Osteoblast (primary cell): ENCODE measurements around the gene R3HDM2. TPM values are rescaled to one million over a fixed set of nuclear protein-coding genes. Genes with fewer than 3 reads are reported as not detected.
"Not testable (repeated sequence)": the region's sequence is repeated elsewhere in the genome, so short reads cannot be mapped to it uniquely, and the experiment has no call there.

Experiments
- DNase-seq: peaks from one replicate; pipeline ENCODE4 v3.0.0; 2011; ENCODE audit warnings: low spot score, mixed read lengths; ENCODE audit not compliant: insufficient read length; ENCODE audit errors: missing footprints
- H2AFZ ChIP-seq: 2 replicates; pipeline ENCODE4 v1.6.0; 2011; ENCODE audit warnings: mild to moderate bottlenecking, low read length
- H3K27ac ChIP-seq: 2 replicates; pipeline ENCODE4 v1.5.1; 2011; ENCODE audit warnings: mild to moderate bottlenecking, low read depth, low read length, moderate library complexity
- H3K27me3 ChIP-seq: 2 replicates; pipeline ENCODE4 v1.6.0; 2012; ENCODE audit warnings: mild to moderate bottlenecking, control low read depth, inconsistent platforms, low read length, moderate library complexity; ENCODE audit not compliant: insufficient read depth
- H3K36me3 ChIP-seq: 2 replicates; pipeline ENCODE4 v1.5.1; 2011; ENCODE audit warnings: mild to moderate bottlenecking, low read length, control low read depth, moderate library complexity; ENCODE audit not compliant: insufficient read depth
- H3K4me1 ChIP-seq: 2 replicates; pipeline ENCODE4 v1.5.1; 2011; ENCODE audit warnings: mild to moderate bottlenecking, low read length, control low read depth, moderate library complexity; ENCODE audit not compliant: insufficient read depth
- H3K4me2 ChIP-seq: 2 replicates; pipeline ENCODE4 v1.6.0; 2011; ENCODE audit warnings: mild to moderate bottlenecking, low read length; ENCODE audit not compliant: insufficient read depth
- H3K4me3 ChIP-seq: fragments of 200-600 bp; sonication (generic); 3 replicates; pipeline ENCODE4 v1.5.1; 2012; ENCODE audit warnings: mild to moderate bottlenecking, low read length, inconsistent platforms; ENCODE audit not compliant: insufficient read depth
- H3K79me2 ChIP-seq: 2 replicates; pipeline ENCODE4 v1.6.0; 2012; ENCODE audit warnings: mild to moderate bottlenecking, low read length, control low read depth, inconsistent platforms; ENCODE audit not compliant: insufficient read depth
- H3K9me3 ChIP-seq: 2 replicates; pipeline ENCODE4 v1.5.1; 2011; ENCODE audit warnings: low read depth, low read length, control low read depth
- H4K20me1 ChIP-seq: 2 replicates; pipeline ENCODE4 v1.6.0; 2012; ENCODE audit warnings: mild to moderate bottlenecking, low read length, control low read depth; ENCODE audit not compliant: insufficient read depth
- CTCF ChIP-seq: IDR thresholded peaks from 2 replicates; pipeline ENCODE4 v1.5.1; 2011; ENCODE audit warnings: mild to moderate bottlenecking, low read depth, low read length, moderate library complexity; ENCODE audit errors: extremely low read depth
- total RNA-seq: library from RNA; depleted of rRNA; stranded (reverse); fragments of >200 nt; gene quantifications from 2 replicates; pipeline ENCODE4 v1.2.3, GENCODE V29; 2012

The R3HDM2 gene
- total RNA-seq, 1 donor: 23.2 TPM

DNA sequence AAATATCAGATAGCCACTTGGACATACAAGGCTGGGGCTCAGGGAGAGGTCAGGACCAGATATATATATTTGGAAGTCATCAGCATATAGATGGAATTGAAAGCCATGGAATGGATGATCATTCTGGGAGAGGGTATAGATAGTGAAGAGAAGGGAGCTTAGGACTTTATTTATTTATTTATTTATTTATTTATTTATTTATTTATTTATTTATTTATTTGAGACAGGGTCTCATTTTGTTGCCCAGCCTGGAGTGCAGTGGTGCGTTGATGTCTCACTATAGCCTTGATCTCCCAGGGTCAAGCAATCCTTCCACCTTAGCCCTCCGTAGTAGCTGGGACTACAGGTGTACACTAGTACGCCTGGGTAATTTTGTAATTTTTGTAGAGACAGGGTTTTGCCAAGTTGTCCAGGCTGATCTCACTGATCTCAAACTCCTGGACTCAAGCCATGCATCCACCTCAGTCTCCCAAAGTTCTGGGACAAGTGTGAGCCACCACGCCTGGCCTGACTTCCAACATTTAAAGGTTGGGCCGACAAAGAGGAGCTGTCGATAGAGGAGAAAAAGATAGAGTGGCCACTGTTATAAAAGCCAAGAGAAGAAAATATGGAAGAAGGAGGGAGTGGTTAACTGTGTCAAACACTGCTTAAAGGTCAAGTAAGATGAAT is 15.6 kb upstream of the R3HDM2 start:
- H3K27ac ChIP-seq: no peak overlapping the region
- H4K20me1 ChIP-seq: no peaks in the 10 kb centered on the region
- no peak for DNase-seq
- no peaks in the 10 kb centered on the region for H3K79me2 ChIP-seq
- no peaks in the 10 kb centered on the region for H3K36me3 ChIP-seq
- peaks cover 10% of the 10 kb centered on the region for H3K4me1 ChIP-seq
- no peak overlapping the region for H3K4me2 ChIP-seq
- no peak for TF ChIP-seq CTCF
- H3K9me3 ChIP-seq: no peaks in the 10 kb centered on the region
- H3K4me3 ChIP-seq: no peak overlapping the region
- no peak overlapping the region for H2AFZ ChIP-seq
- H3K27me3 ChIP-seq: no peaks in the 10 kb centered on the region

GRCh38 chr12:57444744-57445143 is 13.9 kb upstream of the R3HDM2 start:
- Histone ChIP-seq H3K27ac (no peak overlapping the region), H3K36me3 (no peaks in the 10 kb centered on the region), H2AFZ (peak overlapping the region; percentile 35), H3K79me2 (no peaks in the 10 kb centered on the region), H3K4me2 (no peak overlapping the region), H3K9me3 (no peaks in the 10 kb centered on the region), H3K27me3 (no peaks in the 10 kb centered on the region), H3K4me3 (no peak overlapping the region), H3K4me1 (no peaks in the 10 kb centered on the region), H4K20me1 (no peaks in the 10 kb centered on the region)
- no peak for TF ChIP-seq CTCF
- DNase-seq: no peak

GRCh38 chr12:57444337-57444736 is 13.5 kb upstream of the R3HDM2 start:
- H2AFZ ChIP-seq, H3K4me2 ChIP-seq, H4K20me1 ChIP-seq, H3K4me1 ChIP-seq, H3K27ac ChIP-seq, H3K36me3 ChIP-seq, H3K4me3 ChIP-seq, H3K9me3 ChIP-seq, H3K79me2 ChIP-seq, DNase-seq, H3K27me3 ChIP-seq: not testable (repeated sequence)

DNA sequence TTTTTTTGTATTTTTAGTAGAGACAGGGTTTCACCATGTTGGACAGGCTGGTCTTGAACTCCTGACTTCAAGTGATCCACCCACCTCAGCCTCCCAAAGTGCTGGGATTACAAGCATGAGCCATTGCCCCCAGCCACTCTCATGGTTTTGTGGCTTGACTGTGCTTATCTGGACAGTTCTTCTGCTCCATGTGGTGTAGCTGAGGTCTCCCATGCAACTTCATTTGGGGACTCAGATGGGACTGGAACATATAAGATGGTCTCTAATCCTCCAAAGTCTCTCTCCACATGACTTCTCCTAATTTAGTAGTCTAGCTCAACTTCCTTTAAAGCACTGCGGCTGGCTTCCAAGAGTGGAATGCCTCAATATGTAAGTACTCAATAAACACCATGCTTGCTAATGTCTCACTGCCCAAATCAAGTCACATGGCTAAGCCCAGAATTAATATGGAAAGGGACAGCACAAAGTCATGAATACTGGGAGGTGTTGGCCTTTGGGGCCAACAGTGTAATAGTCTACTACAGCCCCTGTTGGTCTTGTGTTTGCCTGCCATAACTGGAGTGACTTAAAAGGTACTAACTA is 11.1 kb upstream of the R3HDM2 start:
- Histone ChIP-seq H3K4me1 (no peaks in the 10 kb centered on the region), H2AFZ (no peak overlapping the region), H3K4me3 (no peak overlapping the region), H3K4me2 (no peak overlapping the region), H3K79me2 (no peaks in the 10 kb centered on the region), H3K27me3 (no peaks in the 10 kb centered on the region), H3K27ac (no peak overlapping the region), H3K9me3 (no peaks in the 10 kb centered on the region), H3K36me3 (no peaks in the 10 kb centered on the region), H4K20me1 (no peaks in the 10 kb centered on the region)
- DNase-seq: no peak
- TF ChIP-seq CTCF: no peak

- H2AFZ ChIP-seq, DNase-seq, H3K27ac ChIP-seq, H3K4me3 ChIP-seq, H3K27me3 ChIP-seq, H3K9me3 ChIP-seq, H3K4me2 ChIP-seq, H4K20me1 ChIP-seq, H3K79me2 ChIP-seq, H3K36me3 ChIP-seq, H3K4me1 ChIP-seq: not testable (repeated sequence)
Observed at GRCh38 chr12:57441393-57441792, 10.6 kb upstream of the R3HDM2 start.
